GM10847 (cell line): Measurements from ENCODE around the gene TBCD.

ENCODE experiments used
- POLR2A ChIP-seq: IDR thresholded peaks from 2 replicates; pipeline ENCODE4 v1.6.1; 2011; ENCODE audit not compliant: insufficient read length; ENCODE audit errors: extremely low read depth

TBCD gene

GRCh38 chr17:82823004-82823403 lies 71.1 kb downstream of the TBCD start:
- TF ChIP-seq POLR2A, result no peak

GRCh38 chr17:82825540-82826124 lies 73.8 kb downstream of the TBCD start:
- TF ChIP-seq POLR2A, result no peak

GRCh38 chr17:82826211-82826610 lies 74.3 kb downstream of the TBCD start:
- TF ChIP-seq POLR2A, result no peak

GRCh38 chr17:82826956-82827355 lies 75.1 kb downstream of the TBCD start:
- no peak for TF ChIP-seq POLR2A

- no peak for TF ChIP-seq POLR2A
These were observed 77.1 kb downstream of the TBCD start for GRCh38 chr17:82828875-82829487.

GRCh38 chr17:82830249-82830661 lies 78.4 kb downstream of the TBCD start:
- no peak for TF ChIP-seq POLR2A

GRCh38 chr17:82831041-82831817 lies 79.4 kb downstream of the TBCD start:
- no peak for TF ChIP-seq POLR2A

- no peak for TF ChIP-seq POLR2A
These were observed 79.9 kb downstream of the TBCD start for GRCh38 chr17:82831818-82832200.

- TF ChIP-seq POLR2A, result no peak
These were observed 80.5 kb downstream of the TBCD start for GRCh38 chr17:82832411-82832810.

- no peak for TF ChIP-seq POLR2A
These were observed 81.1 kb downstream of the TBCD start for GRCh38 chr17:82832881-82833475.

GRCh38 chr17:82835122-82835521 lies 83.3 kb downstream of the TBCD start:
- no peak for TF ChIP-seq POLR2A

GRCh38 chr17:82835766-82836512 lies 84.1 kb downstream of the TBCD start:
- TF ChIP-seq POLR2A, result no peak

- TF ChIP-seq POLR2A, result no peak
These were observed 85.0 kb downstream of the TBCD start for GRCh38 chr17:82836823-82837357.

GRCh38 chr17:82837586-82838320 lies 85.9 kb downstream of the TBCD start:
- TF ChIP-seq POLR2A, result no peak
